Ascending aorta (tissue), 2 donors: Measurements from ENCODE around the gene RNF214. TPM values are rescaled to one million over a fixed set of nuclear protein-coding genes. Genes with fewer than 3 reads are reported as not detected.

ENCODE experiments used
- DNase-seq, 2 donors: peaks; one replicate each; pipeline ENCODE4 v3.0.0-alpha.2; 2019; ENCODE audit warnings: low spot score in 2 of 2
- H3K27ac ChIP-seq, 2 donors: fragments of 200-600 bp; sonication (generic); one replicate each; pipeline ENCODE4 v1.5.1; 2016 to 2017; ENCODE audit warnings: mild to moderate bottlenecking in 1 of 2
- H3K27me3 ChIP-seq: fragments of 200-600 bp; sonication (generic); one replicate; pipeline ENCODE4 v1.5.1; 2017
- H3K36me3 ChIP-seq, 2 donors: fragments of 200-600 bp; sonication (generic); one replicate each; pipeline ENCODE4 v1.5.1; 2016
- H3K4me1 ChIP-seq, 2 donors: fragments of 200-600 bp; sonication (generic); one replicate each; pipeline ENCODE4 v1.5.1; 2016 to 2017; ENCODE audit warnings: mild to moderate bottlenecking in 1 of 2
- H3K4me3 ChIP-seq, 2 donors: fragments of 200-600 bp; sonication (generic); one replicate each; pipeline ENCODE4 v1.5.1; 2016 to 2017; ENCODE audit warnings: mild to moderate bottlenecking in 1 of 2
- H3K9me3 ChIP-seq, 2 donors: fragments of 200-600 bp; sonication (generic); one replicate each; pipeline ENCODE4 v1.5.1; 2016
- CTCF ChIP-seq, 3 experiments: fragments of 200-600 bp in 2 of 3; fragments of 450-650 bp in 1 of 3; sonication (generic) in 2 of 3; IDR thresholded peaks; one replicate each; pipeline ENCODE4 v1.5.1; 2016 to 2019; ENCODE audit warnings: antibody characterized with exemption in 3 of 3, mild to moderate bottlenecking in 1 of 3, moderate library complexity in 1 of 3
- intact Hi-C: fragments of 100-400 bp; cut with DNase I; formaldehyde crosslinking; loops from one replicate; pipeline ENCODE4 v1.15.1; 2023
- total RNA-seq: library from RNA; depleted of rRNA; stranded (reverse); fragments of >200 nt; gene quantifications from one replicate; pipeline ENCODE4 v1.1.0, GENCODE V29; 2016

Gene RNF214
- total RNA-seq, 1 donor from 2014 or later, result 0.53 TPM

DNA sequence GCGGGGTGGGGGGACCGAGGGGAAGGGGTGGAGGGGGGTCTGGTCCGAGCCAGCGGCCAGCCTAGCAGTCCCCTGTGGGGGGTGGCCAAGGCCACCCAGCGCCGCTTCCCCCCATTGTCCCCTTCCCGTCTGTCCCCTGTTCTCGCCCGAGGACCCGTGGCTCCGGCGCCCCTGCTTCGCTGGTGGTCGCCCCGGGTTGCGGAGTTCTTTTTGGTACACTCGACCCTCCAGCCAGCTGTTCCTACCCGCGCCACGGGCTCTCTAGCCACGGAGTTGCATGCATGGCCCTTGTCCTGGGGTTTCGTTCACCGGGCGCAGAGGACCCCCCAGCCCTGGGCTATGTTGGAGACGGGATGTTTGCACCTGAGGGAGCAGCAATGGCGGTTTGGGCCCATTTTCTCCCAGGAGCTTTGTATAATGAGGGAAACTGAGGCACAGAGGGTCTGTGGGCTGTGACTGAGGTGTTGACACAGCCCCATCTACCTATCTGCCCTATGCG is 489 bp downstream of the RNF214 start:
- H3K4me1 ChIP-seq, result peaks cover 11 to 19% of the 10 kb centered on the region in 2 donors
- intact Hi-C loops, result loop anchor here (1.0 to 5.0 kb wide), 5 partner anchors 54 to 460 kb away; partner anchors contain the start of genes BUD13, PAFAH1B2, SIDT2 and SIK3
- peak overlapping the region; percentile 94 to 95 for H3K27ac ChIP-seq
- no peak for DNase-seq
- no peak for TF ChIP-seq CTCF (IDR thresholded peaks at IDR 0.05)
- no peaks in the 10 kb centered on the region for H3K9me3 ChIP-seq
- no peaks in the 10 kb centered on the region for H3K27me3 ChIP-seq
- H3K4me3 ChIP-seq, result peak overlapping the region; percentile 85 to 89
- peaks cover 15 to 21% of the 10 kb centered on the region in 2 donors for H3K36me3 ChIP-seq

GRCh38 chr11:117238221-117238620 is 5.8 kb downstream of the RNF214 start:
- Histone ChIP-seq H3K4me3 (no peak overlapping the region), H3K36me3 (peaks cover 24 to 39% of the 10 kb centered on the region in 2 donors)

GRCh38 chr11:117239295-117239694 is 6.8 kb downstream of the RNF214 start:
- no peak overlapping the region for H3K27ac ChIP-seq
- H3K9me3 ChIP-seq, result no peaks in the 10 kb centered on the region
- TF ChIP-seq CTCF (IDR thresholded peaks at IDR 0.05), result no peak
- intact Hi-C loops, result no loop called here
- no peaks in the 10 kb centered on the region for H3K27me3 ChIP-seq
- no peak for DNase-seq
- H3K36me3 ChIP-seq, result peaks cover 24 to 47% of the 10 kb centered on the region in 2 donors
- no peaks in the 10 kb centered on the region for H3K4me1 ChIP-seq
- H3K4me3 ChIP-seq, result no peak overlapping the region

More at GRCh38 chr11:117238221-117238620, 5.8 kb downstream of the RNF214 start:
- H3K27me3 ChIP-seq, result no peaks in the 10 kb centered on the region
- H3K9me3 ChIP-seq, result no peaks in the 10 kb centered on the region
- peaks cover under 1 to 8% of the 10 kb centered on the region in 2 donors for H3K4me1 ChIP-seq
- DNase-seq, result no peak
- intact Hi-C loops, result no loop called here
- TF ChIP-seq CTCF (IDR thresholded peaks at IDR 0.05), result no peak
- H3K27ac ChIP-seq, result no peak overlapping the region

- intact Hi-C loops, result no loop called here
- Histone ChIP-seq H3K4me3 (no peak overlapping the region), H3K36me3 (peaks cover 31 to 73% of the 10 kb centered on the region in 2 donors), H3K27ac (no peak overlapping the region), H3K27me3 (no peaks in the 10 kb centered on the region), H3K9me3 (no peaks in the 10 kb centered on the region), H3K4me1 (no peaks in the 10 kb centered on the region)
- TF ChIP-seq CTCF (IDR thresholded peaks at IDR 0.05), result no peak
- no peak for DNase-seq
These were observed 15.9 kb downstream of the RNF214 start for GRCh38 chr11:117248341-117248740.

- no peak for DNase-seq
- no peak for TF ChIP-seq CTCF (IDR thresholded peaks at IDR 0.05)
- Histone ChIP-seq H3K9me3 (no peaks in the 10 kb centered on the region), H3K27ac (no peak overlapping the region), H3K4me3 (no peak overlapping the region), H3K36me3 (peaks cover 33 to 74% of the 10 kb centered on the region in 2 donors), H3K4me1 (no peaks in the 10 kb centered on the region), H3K27me3 (no peaks in the 10 kb centered on the region)
- intact Hi-C loops, result no loop called here
These were observed 17.1 kb downstream of the RNF214 start for GRCh38 chr11:117249571-117249970.

DNA sequence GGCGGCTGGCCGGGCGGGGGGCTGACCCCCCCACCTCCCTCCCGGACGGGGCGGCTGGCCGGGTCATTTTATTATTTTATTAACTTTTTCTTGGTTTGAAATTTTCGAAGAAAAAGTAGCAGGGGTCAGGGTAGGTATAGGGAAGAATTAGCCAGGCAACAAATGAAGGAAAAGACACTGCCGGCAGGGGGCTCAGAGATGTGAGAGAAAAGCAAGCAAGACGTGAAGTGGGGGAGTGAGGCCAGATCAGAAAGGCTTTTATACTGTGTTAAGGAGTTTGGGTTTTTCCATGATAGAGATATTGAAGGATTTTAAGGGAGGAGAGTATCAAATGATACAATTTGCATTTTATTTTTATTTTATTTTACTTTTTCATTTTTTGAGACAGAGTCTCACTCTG is 19.0 kb downstream of the RNF214 start:
- no peak for TF ChIP-seq CTCF (IDR thresholded peaks at IDR 0.05)
- Histone ChIP-seq H3K27me3 (no peaks in the 10 kb centered on the region), H3K4me3 (no peak overlapping the region), H3K9me3 (no peaks in the 10 kb centered on the region), H3K36me3 (peaks cover 14 to 68% of the 10 kb centered on the region in 2 donors), H3K4me1 (no peaks in the 10 kb centered on the region), H3K27ac (no peak overlapping the region)
- DNase-seq, result no peak
- intact Hi-C loops, result no loop called here
